Activated CD4-positive, alpha-beta T cell treated with anti-CD3 and anti-CD28 coated beads for 4 hours (primary cell): ENCODE data around the gene GUCA1A.

Experiments
- DNase-seq, 2 donors: peaks; one replicate each; pipeline ENCODE4 v3.0.0-alpha.2; 2020

Gene GUCA1A

GRCh38 chr6:42173101-42173500, at the start of gene GUCA1A:
Gene GUCA1A, plus strand, starts transcription at chr6:42173364. Its CDS starts 250 bp downstream, at chr6:42173614.
- no peak for DNase-seq

DNA sequence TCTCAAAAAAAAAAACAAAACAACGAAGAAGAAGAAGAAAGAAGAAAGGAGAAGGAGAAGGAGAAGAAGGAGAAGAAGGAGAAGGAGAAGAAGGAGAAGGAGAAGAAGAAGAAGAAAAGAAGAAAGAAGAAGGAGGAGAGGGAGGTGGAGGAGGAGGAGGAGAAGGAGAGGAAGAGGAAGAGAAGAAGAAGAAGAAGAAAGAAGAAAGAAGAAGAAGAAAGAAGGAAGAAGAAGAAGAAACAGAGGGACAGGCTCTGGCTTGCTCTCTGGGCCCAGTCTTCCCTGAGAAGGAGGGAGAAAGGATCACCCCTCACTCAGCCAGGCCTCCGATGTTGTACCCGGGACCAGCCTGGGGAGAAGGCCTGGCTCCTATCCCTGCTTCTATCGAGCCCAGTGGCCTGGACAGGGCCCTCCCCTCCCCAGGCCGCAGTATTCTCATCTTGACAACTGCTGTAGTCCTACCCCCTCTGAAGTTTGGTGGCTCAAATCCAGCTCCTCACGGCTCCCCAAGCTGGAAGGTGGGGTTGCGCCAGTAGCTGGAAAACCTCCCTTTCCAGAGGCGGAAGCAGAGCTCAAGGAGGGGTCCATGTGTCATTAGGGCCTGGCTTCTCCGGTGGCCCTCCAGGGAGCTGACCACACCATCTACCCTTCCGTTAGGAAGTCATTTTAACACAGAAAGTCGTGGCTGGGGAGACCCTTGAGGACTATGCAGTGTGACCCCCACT, 49.6 kb upstream of the GUCA1A start:
- no peak for DNase-seq

GRCh38 chr6:42124223-42124836, 48.8 kb upstream of the GUCA1A start:
- DNase-seq, result no peak

GRCh38 chr6:42125231-42125630, 47.9 kb upstream of the GUCA1A start:
- no peak for DNase-seq

DNA sequence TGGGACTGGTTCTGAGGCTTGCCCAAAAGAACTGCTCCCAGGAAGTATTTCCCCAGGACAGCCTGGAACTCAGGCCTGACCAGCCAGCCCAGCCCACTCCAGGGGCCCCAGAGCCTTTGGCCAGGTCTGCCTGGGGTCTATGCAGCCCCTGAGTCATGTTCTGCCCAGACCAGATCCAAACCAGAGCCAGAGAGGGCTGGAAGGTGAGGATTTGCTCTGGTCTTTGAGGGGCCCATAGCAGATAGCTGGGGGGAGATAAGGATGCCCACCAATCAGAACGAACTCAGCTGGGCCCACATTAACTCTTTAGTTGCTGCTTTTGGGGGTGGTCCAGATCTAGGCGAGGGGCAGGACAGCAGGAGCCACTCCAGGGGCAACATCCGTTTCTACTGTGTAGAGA, 47.5 kb upstream of the GUCA1A start:
- DNase-seq, result no peak

DNA sequence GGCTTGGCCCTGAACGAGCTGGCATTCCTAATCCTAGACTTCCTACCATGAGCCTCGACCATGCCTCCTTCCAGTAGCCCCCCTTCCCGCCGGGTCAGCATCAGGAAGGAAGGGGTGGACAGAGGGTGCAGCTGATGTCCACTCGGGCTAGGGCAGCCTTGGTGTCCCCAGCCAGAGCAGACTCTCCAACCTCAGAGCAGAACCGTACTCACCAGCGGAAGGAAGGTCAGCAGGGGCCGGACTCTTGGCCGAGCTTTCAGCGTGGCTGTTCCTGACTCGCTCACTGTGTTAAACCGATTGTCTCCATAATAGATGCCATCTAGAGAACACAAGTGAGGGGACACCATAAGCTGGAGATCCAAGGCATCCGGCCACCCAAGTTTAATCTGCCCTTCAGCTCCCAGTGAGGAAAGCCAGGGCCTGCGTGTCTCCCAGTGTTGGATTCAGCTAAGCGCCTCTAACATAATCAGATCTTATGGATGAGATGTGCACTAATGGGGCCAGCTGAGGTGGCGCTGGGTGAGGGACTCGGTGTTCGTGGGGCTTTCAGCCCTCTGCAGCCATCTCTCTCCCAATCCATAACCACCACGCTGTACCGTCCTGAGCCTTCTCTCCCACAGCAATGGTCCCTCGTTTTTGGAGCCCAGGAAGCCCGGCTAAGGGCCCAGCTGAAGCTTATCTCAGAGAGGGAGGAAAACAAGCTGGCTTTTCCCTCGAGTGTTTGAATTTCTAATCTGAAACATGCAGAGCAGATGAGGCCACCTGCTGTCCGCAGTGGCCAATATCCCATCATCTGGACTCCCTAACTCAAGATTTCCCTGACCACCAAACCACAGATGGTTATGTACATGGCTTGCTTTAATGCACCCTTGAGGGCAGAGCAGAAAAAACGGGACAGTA, 44.5 kb upstream of the GUCA1A start:
- no peak for DNase-seq

- no peak for DNase-seq
Measured at GRCh38 chr6:42129360-42129676, 43.8 kb upstream of the GUCA1A start.

DNA sequence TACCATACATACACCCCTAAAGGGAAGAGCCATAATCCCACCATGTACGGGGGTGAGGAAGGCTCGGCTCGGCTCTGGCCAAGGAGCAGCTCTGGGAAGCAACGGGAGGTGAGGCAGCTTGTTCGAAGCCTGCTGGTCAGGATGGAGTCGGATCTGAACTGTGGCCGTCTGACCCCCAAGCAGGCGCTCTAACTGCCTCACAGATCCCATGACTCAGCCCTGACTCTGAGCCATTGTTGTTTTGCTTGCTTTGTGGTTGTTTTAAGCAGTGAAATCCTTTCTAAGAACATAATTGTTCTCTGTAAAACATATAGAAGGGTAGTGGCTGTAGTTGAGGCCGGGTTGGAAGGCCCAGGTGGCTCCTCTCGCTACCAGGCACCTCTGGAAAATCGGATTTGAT, 41.6 kb upstream of the GUCA1A start:
- DNase-seq, result no peak

GRCh38 chr6:42133926-42134325, 39.2 kb upstream of the GUCA1A start:
- no peak for DNase-seq

- no peak for DNase-seq
Measured at GRCh38 chr6:42135161-42135560, 38.0 kb upstream of the GUCA1A start.

DNA sequence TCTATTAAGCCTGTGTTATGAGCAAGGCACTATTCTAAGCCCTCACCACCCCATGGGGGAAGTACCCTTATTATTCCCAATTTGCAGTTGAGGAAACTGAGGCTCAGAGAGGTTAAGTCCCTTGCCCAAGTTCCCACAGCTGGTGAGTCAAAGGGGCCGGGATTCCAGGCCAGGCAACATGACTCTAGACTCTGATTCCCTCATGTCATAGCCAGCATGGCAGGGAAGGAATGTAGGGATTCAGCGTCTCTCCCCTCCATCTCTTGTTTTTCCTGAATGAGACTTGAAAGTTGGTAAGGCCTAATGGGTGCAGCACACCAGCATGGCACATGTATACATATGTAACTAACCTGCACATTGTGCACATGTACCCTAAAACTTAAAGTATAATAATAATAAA, 37.4 kb upstream of the GUCA1A start:
- no peak for DNase-seq

GRCh38 chr6:42136508-42137193, 36.5 kb upstream of the GUCA1A start:
- DNase-seq, result peak in 1 of 2 donors; percentile 8

- no peak for DNase-seq
Measured at GRCh38 chr6:42137194-42137753, 35.9 kb upstream of the GUCA1A start.

GRCh38 chr6:42138190-42138589, 35.0 kb upstream of the GUCA1A start:
- no peak for DNase-seq

- no peak for DNase-seq
Measured at GRCh38 chr6:42138630-42139619, 34.2 kb upstream of the GUCA1A start.

DNA sequence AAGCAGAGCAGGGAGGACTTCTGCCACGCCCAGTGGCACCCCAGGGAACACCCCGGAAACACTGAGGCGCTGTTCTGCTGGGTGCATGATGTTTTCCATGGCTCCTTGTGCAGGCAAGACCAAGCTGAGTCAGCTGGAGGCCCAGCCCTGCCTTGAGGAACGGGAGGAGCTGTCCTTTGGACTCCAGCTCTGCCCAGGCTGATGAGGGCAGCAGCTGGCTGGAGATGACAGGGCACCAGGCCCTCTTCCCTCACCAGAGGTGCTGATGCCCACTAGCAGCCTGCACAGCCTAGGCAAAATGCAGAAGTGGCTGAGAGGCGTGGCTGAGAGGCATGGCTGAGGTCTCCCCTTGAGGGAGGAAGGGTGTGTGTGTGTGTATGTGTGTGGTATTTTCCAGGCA, 33.1 kb upstream of the GUCA1A start:
- DNase-seq, result no peak

GRCh38 chr6:42140756-42141602, 32.2 kb upstream of the GUCA1A start:
- DNase-seq, result no peak

- DNase-seq, result no peak
Measured at GRCh38 chr6:42141603-42142117, 31.5 kb upstream of the GUCA1A start.

DNA sequence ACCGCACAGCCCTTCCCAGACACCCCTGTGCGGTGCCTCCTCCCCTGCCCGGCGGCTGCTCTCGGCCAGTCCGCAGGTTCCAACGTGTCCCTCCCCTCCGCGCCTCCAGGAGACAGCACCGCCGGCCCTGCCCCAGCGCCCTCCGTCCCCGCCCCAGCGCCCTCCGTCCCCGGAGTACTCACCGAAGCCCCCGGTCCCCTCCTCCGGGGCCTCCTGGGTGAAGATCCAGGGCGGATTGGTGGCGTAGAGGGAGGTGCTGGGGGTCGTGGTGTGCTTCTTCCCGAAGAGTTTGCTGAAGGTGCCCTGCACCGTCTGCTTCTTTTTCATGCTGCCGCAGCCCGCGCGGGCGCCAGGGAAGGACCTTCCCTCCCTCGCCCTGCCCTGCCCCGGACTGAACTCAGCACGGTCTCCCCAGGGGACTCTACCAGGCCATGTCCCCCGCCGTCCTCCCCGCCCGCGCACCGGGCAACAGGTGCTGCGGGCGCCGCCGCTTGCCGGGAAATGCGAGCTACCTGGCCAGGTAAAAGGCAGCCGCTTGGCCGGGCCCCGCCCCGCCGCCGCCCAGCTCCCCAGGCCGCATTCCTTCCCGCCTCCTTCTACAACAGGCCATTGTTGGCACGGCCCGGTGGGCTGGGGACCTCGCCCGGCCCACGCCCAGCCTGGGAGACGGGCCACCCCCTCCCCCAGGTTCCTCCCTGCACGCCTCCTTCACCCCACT, 30.9 kb upstream of the GUCA1A start, which contains the start of gene C6orf132:
TSS of gene C6orf132 (minus strand) at position 503 of the 718 bp plus-strand sequence. CDS start at position 327, 176 bp downstream.
- no peak for DNase-seq
